ENCODE data around the gene UBE2QL1.

The UBE2QL1 gene

GRCh38 chr5:6448622-6449464 lies at the start of gene UBE2QL1:
Gene UBE2QL1 (plus strand): TSS chr5:6448859. CDS start chr5:6448894, 35 bp downstream.
- DNase-seq (ENCODE audit: low read depth): peak; percentile 6

- DNase-seq (ENCODE audit: low read depth): peak; percentile 27
Observed at GRCh38 chr5:6399980-6400910, 48.4 kb upstream of the UBE2QL1 start.

- no peak for DNase-seq (ENCODE audit: low read depth)
Observed at GRCh38 chr5:6401410-6401809, 47.2 kb upstream of the UBE2QL1 start.

- DNase-seq (ENCODE audit: low read depth): no peak
Observed at GRCh38 chr5:6402939-6403338, 45.7 kb upstream of the UBE2QL1 start.

GRCh38 chr5:6403416-6403815 lies 45.2 kb upstream of the UBE2QL1 start:
- no peak for DNase-seq (ENCODE audit: low read depth)

GRCh38 chr5:6404129-6404528 lies 44.5 kb upstream of the UBE2QL1 start:
- DNase-seq (ENCODE audit: low read depth): no peak

GRCh38 chr5:6405591-6405990 lies 43.1 kb upstream of the UBE2QL1 start:
- DNase-seq (ENCODE audit: low read depth): no peak

GRCh38 chr5:6407558-6408259 lies 41.0 kb upstream of the UBE2QL1 start:
- no peak for DNase-seq (ENCODE audit: low read depth)

GRCh38 chr5:6408260-6408596 lies 40.4 kb upstream of the UBE2QL1 start:
- no peak for DNase-seq (ENCODE audit: low read depth)

- DNase-seq (ENCODE audit: low read depth): peak; percentile 2
Observed at GRCh38 chr5:6408627-6409446, 39.8 kb upstream of the UBE2QL1 start.

GRCh38 chr5:6410421-6410820 lies 38.2 kb upstream of the UBE2QL1 start:
- DNase-seq (ENCODE audit: low read depth): no peak

GRCh38 chr5:6411141-6411540 lies 37.5 kb upstream of the UBE2QL1 start:
- no peak for DNase-seq (ENCODE audit: low read depth)

- DNase-seq (ENCODE audit: low read depth): no peak
Observed at GRCh38 chr5:6412811-6413210, 35.8 kb upstream of the UBE2QL1 start.

GRCh38 chr5:6417657-6418056 lies 31.0 kb upstream of the UBE2QL1 start:
- no peak for DNase-seq (ENCODE audit: low read depth)

- DNase-seq (ENCODE audit: low read depth): no peak
Observed at GRCh38 chr5:6418679-6419276, 29.9 kb upstream of the UBE2QL1 start.

- no peak for DNase-seq (ENCODE audit: low read depth)
Observed at GRCh38 chr5:6419340-6419852, 29.3 kb upstream of the UBE2QL1 start.

GRCh38 chr5:6423327-6424109 lies 25.1 kb upstream of the UBE2QL1 start:
- DNase-seq (ENCODE audit: low read depth): no peak

- DNase-seq (ENCODE audit: low read depth): no peak
Observed at GRCh38 chr5:6424110-6424659, 24.5 kb upstream of the UBE2QL1 start.

GRCh38 chr5:6424700-6425099 lies 24.0 kb upstream of the UBE2QL1 start:
- no peak for DNase-seq (ENCODE audit: low read depth)

- DNase-seq (ENCODE audit: low read depth): no peak
Observed at GRCh38 chr5:6427694-6428093, 21.0 kb upstream of the UBE2QL1 start.
